SU-DHL-6 (cell line): ENCODE data around the gene MAP4.

Experiments
- H2AFZ ChIP-seq: fragments of 200-600 bp; sonication (generic); 2 replicates; pipeline ENCODE4 v1.6.1; 2014; ENCODE audit warnings: low read depth, mild to moderate bottlenecking, moderate library complexity, mixed read lengths, antibody characterized with exemption, low read length; ENCODE audit not compliant: severe bottlenecking
- H3F3A ChIP-seq: fragments of 200-600 bp; shearing (Covaris generic); 2 replicates; pipeline ENCODE4 v1.6.0; 2016; ENCODE audit warnings: antibody characterized with exemption, mild to moderate bottlenecking; ENCODE audit not compliant: insufficient read depth
- H3K27ac ChIP-seq: fragments of 200-600 bp; sonication (generic); 2 replicates; pipeline ENCODE4 v1.5.1; 2016; ENCODE audit warnings: low read depth, mild to moderate bottlenecking, low read length, moderate library complexity, mixed read lengths
- H3K27me3 ChIP-seq: fragments of 200-600 bp; sonication (generic), shearing (Covaris generic); 2 replicates; pipeline ENCODE4 v1.6.0; 2014; ENCODE audit warnings: mild to moderate bottlenecking, low read length
- H3K36me3 ChIP-seq: fragments of 200-600 bp; sonication (generic); 2 replicates; pipeline ENCODE4 v1.6.1; 2014; ENCODE audit warnings: mild to moderate bottlenecking, low read length, mixed read lengths
- H3K4me2 ChIP-seq: fragments of 300-600, 200-600 bp; shearing (Covaris generic), sonication (generic); 2 replicates; pipeline ENCODE4 v1.6.0; 2014; ENCODE audit warnings: low read length, low read depth, mild to moderate bottlenecking; ENCODE audit not compliant: poor library complexity, severe bottlenecking
- H3K4me3 ChIP-seq: fragments of 200-600 bp; sonication (generic); 2 replicates; pipeline ENCODE4 v1.5.1; 2014; ENCODE audit warnings: antibody characterized with exemption, low read length, mild to moderate bottlenecking, mixed read lengths; ENCODE audit not compliant: insufficient read depth, poor library complexity, severe bottlenecking
- H3K79me2 ChIP-seq: fragments of 200-600 bp; sonication (generic); 2 replicates; pipeline ENCODE4 v1.6.1; 2014; ENCODE audit warnings: mild to moderate bottlenecking, low read length, moderate library complexity; ENCODE audit not compliant: insufficient read depth
- H3K9ac ChIP-seq: fragments of 200-600 bp; sonication (generic); 2 replicates; pipeline ENCODE4 v1.7.0; 2014; ENCODE audit warnings: mild to moderate bottlenecking, low read length
- H3K9me2 ChIP-seq: fragments of 200-600 bp; sonication (generic); replicated peaks from 2 replicates; pipeline ENCODE4 v1.6.1; 2014; ENCODE audit warnings: low read length; ENCODE audit not compliant: insufficient read depth
- H3K9me3 ChIP-seq: fragments of 200-600 bp; sonication (generic); 2 replicates; pipeline ENCODE4 v1.6.1; 2014; ENCODE audit warnings: low read length, mixed read lengths; ENCODE audit not compliant: insufficient read depth
- H4K20me1 ChIP-seq: fragments of 200-600 bp; sonication (generic); 2 replicates; pipeline ENCODE4 v1.6.1; 2014; ENCODE audit warnings: low read depth, mild to moderate bottlenecking, antibody characterized with exemption, low read length, moderate library complexity, mixed read lengths
- EZH2phosphoT487 ChIP-seq: fragments of 200-600 bp; sonication (generic), shearing (Covaris generic); conservative IDR thresholded peaks from 2 replicates; pipeline ENCODE4 v1.6.1; 2018; ENCODE audit warnings: mild to moderate bottlenecking, antibody characterized with exemption, low read length, moderate library complexity, mixed read lengths
- TF ChIP-seq, protein P1 (sequence below): fragments of 200-600 bp; sonication (generic); IDR thresholded peaks from one replicate; pipeline ENCODE4 v1.5.1; 2017; ENCODE audit warnings: antibody characterized with exemption, mild to moderate bottlenecking, low read length, moderate library complexity; ENCODE audit not compliant: insufficient read depth, poor library complexity, severe bottlenecking

Gene MAP4

DNA sequence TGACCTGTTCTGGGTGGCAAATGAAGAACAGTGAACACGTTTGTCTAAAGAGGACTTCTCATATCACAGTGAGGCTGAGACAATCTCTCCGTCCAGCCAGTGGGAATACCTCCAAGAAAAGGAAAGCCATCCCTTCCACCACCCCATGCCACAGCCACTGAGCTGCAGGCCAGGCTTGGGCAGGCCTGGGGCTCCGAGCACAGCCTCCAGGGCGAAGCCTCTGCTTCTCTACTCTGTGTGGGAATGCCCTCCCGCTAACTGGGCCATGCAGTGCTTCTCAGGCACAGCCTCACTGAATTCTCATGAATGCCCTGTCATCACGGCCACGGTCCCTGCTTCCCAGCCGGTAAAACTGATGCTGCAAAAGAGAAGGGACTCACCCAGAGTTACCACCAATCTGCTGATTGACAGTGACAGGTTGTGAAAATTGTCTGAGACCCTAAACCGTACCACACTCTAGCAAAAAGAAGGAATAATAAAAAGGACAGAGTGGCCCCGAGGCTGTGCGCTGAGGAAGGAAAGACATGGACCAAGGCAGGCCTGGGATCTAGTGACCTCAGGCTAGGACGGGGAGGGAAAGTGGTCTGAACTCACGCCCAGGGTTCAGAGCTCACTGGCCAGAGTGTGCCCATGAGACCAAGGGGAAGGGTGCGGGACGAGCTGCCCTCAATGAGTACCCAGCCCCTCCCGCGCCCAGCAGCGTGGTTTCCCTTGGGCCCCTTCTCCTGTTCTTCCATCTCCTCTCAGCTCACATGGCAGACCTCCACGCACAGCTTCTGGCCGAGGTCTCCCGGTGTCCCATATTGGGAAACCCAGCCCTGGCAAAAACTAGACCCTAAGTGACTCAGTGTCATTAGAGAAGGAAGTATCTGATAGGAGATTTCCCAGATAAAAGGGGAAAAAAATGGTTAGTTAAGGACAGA is 160.5 kb downstream of the MAP4 start:
- H3K9ac ChIP-seq: no peak overlapping the region
- no peaks in the 10 kb centered on the region for H4K20me1 ChIP-seq
- no peaks in the 10 kb centered on the region; the same call in 1 of the 2 replicates for H3K36me3 ChIP-seq
- no peaks in the 10 kb centered on the region for H3K9me3 ChIP-seq
- no peaks in the 10 kb centered on the region for H3F3A ChIP-seq
- H3K27ac ChIP-seq: no peak overlapping the region
- no peak overlapping the region for H3K4me2 ChIP-seq
- no peaks in the 10 kb centered on the region for H3K27me3 ChIP-seq
- TF ChIP-seq, protein P1, sequence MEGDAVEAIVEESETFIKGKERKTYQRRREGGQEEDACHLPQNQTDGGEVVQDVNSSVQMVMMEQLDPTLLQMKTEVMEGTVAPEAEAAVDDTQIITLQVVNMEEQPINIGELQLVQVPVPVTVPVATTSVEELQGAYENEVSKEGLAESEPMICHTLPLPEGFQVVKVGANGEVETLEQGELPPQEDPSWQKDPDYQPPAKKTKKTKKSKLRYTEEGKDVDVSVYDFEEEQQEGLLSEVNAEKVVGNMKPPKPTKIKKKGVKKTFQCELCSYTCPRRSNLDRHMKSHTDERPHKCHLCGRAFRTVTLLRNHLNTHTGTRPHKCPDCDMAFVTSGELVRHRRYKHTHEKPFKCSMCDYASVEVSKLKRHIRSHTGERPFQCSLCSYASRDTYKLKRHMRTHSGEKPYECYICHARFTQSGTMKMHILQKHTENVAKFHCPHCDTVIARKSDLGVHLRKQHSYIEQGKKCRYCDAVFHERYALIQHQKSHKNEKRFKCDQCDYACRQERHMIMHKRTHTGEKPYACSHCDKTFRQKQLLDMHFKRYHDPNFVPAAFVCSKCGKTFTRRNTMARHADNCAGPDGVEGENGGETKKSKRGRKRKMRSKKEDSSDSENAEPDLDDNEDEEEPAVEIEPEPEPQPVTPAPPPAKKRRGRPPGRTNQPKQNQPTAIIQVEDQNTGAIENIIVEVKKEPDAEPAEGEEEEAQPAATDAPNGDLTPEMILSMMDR: no peak
- no peak for TF ChIP-seq EZH2phosphoT487
- H3K9me2 ChIP-seq: no peaks in the 10 kb centered on the region
- H3K4me3 ChIP-seq: no peak overlapping the region
- H3K79me2 ChIP-seq: no peaks in the 10 kb centered on the region
- no peak overlapping the region for H2AFZ ChIP-seq

DNA sequence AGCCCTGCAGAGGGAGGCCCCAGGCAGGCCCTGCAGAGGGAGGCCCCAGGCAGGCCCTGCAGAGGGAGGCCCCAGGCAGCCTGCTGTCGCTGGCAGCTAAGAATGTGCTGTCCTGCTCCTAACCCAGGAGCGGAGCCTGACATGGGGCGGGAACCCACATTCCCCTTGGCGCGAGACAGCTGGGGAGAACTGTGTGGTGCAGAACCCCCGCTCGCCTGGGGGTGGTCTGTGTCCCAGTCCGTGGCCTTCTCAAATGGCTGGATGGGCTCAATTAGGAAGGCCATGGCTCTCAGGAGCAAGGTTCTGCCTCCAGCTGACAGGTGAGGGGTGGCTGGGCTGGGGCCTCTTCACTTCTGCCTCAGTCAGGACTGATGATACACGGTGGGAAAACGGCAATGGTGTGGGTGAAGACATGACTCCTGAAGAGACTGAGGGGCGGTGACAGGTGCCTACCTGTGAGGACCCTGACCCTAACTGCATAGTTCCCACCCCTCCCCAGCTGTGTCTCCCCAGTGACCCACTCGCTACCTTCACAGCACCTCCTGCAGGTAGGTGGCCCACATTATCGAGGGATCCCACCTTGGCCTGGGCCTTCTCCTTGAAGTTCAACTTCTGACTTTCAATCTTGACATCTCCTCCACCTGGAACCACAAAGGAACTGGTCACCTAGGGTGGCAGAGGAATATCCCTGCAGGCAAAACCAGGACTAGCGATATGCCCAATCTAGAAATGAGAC is 161.3 kb downstream of the MAP4 start:
- H2AFZ ChIP-seq: no peak overlapping the region
- H3F3A ChIP-seq: no peaks in the 10 kb centered on the region; the same call in 1 of the 2 replicates
- H3K9me2 ChIP-seq: no peaks in the 10 kb centered on the region
- H3K79me2 ChIP-seq: no peaks in the 10 kb centered on the region
- H3K9me3 ChIP-seq: no peaks in the 10 kb centered on the region
- no peak overlapping the region for H3K27ac ChIP-seq
- H3K4me2 ChIP-seq: no peak overlapping the region
- TF ChIP-seq, protein P1: no peak
- TF ChIP-seq EZH2phosphoT487: no peak
- H4K20me1 ChIP-seq: no peaks in the 10 kb centered on the region
- no peak overlapping the region for H3K9ac ChIP-seq
- H3K4me3 ChIP-seq: no peak overlapping the region
- H3K36me3 ChIP-seq: no peaks in the 10 kb centered on the region
- no peaks in the 10 kb centered on the region for H3K27me3 ChIP-seq

DNA sequence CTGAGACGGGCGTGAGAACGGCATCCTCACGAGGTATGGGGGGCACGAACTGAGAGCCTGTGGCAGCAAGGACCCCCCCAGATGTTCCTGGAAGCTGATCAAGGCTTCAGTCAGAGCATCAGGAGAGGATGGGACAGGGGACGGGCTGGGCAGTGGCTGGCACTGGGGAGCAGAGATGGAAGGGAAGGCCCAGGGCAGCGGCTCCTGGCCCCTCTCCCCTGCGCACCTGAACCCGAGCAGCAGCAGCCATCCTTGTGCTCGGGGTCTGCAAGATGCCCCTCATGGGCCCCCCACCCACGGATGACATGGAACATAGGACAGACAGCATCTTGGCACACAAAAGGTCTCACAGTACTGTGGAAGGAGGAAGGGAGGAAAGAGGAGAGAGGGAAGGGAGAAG is 161.9 kb downstream of the MAP4 start:
- Histone ChIP-seq H3K79me2 (no peaks in the 10 kb centered on the region), H3K4me3 (no peak overlapping the region)

More for the DNA sequence above, 161.9 kb downstream of the MAP4 start:
- H3K36me3 ChIP-seq: no peaks in the 10 kb centered on the region
- H3K4me2 ChIP-seq: no peak overlapping the region
- H3F3A ChIP-seq: no peaks in the 10 kb centered on the region; the same call in 1 of the 2 replicates
- no peaks in the 10 kb centered on the region for H3K27me3 ChIP-seq
- no peak overlapping the region for H3K27ac ChIP-seq
- H4K20me1 ChIP-seq: no peaks in the 10 kb centered on the region
- H3K9me2 ChIP-seq: no peaks in the 10 kb centered on the region
- no peak for TF ChIP-seq EZH2phosphoT487
- TF ChIP-seq, protein P1: no peak
- no peak overlapping the region for H3K9ac ChIP-seq
- H3K9me3 ChIP-seq: no peaks in the 10 kb centered on the region
- no peak overlapping the region for H2AFZ ChIP-seq
